Liver (tissue), 3 donors: ENCODE results near the gene SNRPB.

ENCODE experiments used
- JUND ChIP-seq, 2 donors: IDR thresholded peaks; 2 replicates each; pipeline ENCODE4 v1.6.1; 2016; ENCODE audit warnings: antibody characterized with exemption in 2 of 2
- RAD21 ChIP-seq, 2 donors: IDR thresholded peaks; 2 replicates each; pipeline ENCODE4 v1.6.1; 2016; ENCODE audit warnings: antibody characterized with exemption in 2 of 2, mild to moderate bottlenecking in 2 of 2
- RXRA ChIP-seq, 2 donors: IDR thresholded peaks; 2 replicates each; pipeline ENCODE4 v1.6.1; 2017 to 2018; ENCODE audit warnings: antibody characterized with exemption in 2 of 2, mild to moderate bottlenecking in 1 of 2
- SP1 ChIP-seq: IDR thresholded peaks from 2 replicates; pipeline ENCODE4 v1.6.1; 2018; ENCODE audit warnings: antibody characterized with exemption, mild to moderate bottlenecking
- TAF1 ChIP-seq: conservative IDR thresholded peaks from 2 replicates; pipeline ENCODE4 v1.6.1; 2016; ENCODE audit warnings: antibody characterized with exemption, mild to moderate bottlenecking
- TF ChIP-seq, protein P1 (sequence below): fragments of 150-350 bp; IDR thresholded peaks from 2 replicates; pipeline ENCODE4 v1.5.1; 2017; ENCODE audit warnings: improper control_type of control experiment, low read depth, low read length; ENCODE audit not compliant: missing input control
- TF ChIP-seq, protein P2 (sequence below): IDR thresholded peaks from 2 replicates; pipeline ENCODE4 v1.6.1; 2016; ENCODE audit warnings: antibody characterized with exemption
- TF ChIP-seq, protein P3 (sequence below): IDR thresholded peaks from 2 replicates; pipeline ENCODE4 v1.6.1; 2016; ENCODE audit warnings: antibody characterized with exemption
- TF ChIP-seq, protein P4 (sequence below): IDR thresholded peaks from 2 replicates; pipeline ENCODE4 v1.6.1; 2016; ENCODE audit warnings: antibody characterized with exemption
- donor health status: healthy.
- donor health status: healthy.

DNA sequence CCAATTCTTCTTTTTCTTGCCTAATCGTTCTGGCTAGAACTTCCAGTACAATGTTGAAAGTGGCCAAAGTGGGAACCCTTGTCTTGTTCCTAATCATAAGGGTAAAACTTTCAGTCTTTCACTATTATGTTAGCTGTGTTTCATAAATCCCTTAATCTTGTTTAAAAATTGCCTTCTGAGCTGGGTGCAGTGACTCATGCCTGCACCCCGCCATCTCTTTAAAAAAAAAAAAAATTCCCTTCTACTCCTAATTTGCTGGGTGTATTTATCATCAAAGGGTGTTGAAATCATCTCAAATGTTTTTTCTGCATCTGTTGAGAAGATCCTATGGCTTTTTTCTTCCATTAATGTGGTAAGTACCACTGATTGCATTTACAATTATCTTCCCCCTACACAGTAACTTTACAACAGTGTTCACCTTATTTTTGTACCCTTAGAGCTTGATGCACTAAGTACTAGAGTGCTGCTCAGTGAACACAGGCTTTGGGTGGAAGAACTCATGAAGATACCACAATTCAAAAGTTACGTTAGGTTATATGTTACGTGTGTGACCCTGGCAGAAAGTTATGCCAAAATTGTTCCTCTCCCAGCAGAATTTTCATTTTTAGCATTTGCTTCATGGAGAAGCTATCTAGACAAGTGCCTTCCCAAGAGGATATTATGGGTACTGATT is 9.7 kb downstream of the SNRPB start:
- TF ChIP-seq, protein P1, sequence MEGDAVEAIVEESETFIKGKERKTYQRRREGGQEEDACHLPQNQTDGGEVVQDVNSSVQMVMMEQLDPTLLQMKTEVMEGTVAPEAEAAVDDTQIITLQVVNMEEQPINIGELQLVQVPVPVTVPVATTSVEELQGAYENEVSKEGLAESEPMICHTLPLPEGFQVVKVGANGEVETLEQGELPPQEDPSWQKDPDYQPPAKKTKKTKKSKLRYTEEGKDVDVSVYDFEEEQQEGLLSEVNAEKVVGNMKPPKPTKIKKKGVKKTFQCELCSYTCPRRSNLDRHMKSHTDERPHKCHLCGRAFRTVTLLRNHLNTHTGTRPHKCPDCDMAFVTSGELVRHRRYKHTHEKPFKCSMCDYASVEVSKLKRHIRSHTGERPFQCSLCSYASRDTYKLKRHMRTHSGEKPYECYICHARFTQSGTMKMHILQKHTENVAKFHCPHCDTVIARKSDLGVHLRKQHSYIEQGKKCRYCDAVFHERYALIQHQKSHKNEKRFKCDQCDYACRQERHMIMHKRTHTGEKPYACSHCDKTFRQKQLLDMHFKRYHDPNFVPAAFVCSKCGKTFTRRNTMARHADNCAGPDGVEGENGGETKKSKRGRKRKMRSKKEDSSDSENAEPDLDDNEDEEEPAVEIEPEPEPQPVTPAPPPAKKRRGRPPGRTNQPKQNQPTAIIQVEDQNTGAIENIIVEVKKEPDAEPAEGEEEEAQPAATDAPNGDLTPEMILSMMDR: no peak
- no peak for TF ChIP-seq TAF1
- TF ChIP-seq, protein P2, sequence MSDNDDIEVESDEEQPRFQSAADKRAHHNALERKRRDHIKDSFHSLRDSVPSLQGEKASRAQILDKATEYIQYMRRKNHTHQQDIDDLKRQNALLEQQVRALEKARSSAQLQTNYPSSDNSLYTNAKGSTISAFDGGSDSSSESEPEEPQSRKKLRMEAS: no peak
- no peak for TF ChIP-seq RAD21 (IDR thresholded peaks at IDR 0.05)
- TF ChIP-seq, protein P3, sequence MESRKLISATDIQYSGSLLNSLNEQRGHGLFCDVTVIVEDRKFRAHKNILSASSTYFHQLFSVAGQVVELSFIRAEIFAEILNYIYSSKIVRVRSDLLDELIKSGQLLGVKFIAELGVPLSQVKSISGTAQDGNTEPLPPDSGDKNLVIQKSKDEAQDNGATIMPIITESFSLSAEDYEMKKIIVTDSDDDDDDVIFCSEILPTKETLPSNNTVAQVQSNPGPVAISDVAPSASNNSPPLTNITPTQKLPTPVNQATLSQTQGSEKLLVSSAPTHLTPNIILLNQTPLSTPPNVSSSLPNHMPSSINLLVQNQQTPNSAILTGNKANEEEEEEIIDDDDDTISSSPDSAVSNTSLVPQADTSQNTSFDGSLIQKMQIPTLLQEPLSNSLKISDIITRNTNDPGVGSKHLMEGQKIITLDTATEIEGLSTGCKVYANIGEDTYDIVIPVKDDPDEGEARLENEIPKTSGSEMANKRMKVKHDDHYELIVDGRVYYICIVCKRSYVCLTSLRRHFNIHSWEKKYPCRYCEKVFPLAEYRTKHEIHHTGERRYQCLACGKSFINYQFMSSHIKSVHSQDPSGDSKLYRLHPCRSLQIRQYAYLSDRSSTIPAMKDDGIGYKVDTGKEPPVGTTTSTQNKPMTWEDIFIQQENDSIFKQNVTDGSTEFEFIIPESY: no peak
- TF ChIP-seq JUND (IDR thresholded peaks at IDR 0.05): no peak
- TF ChIP-seq RXRA (IDR thresholded peaks at IDR 0.05): no peak
- TF ChIP-seq, protein P4, sequence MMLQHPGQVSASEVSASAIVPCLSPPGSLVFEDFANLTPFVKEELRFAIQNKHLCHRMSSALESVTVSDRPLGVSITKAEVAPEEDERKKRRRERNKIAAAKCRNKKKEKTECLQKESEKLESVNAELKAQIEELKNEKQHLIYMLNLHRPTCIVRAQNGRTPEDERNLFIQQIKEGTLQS: no peak
- TF ChIP-seq SP1: no peak
